NCI-H748 treated with DMSO at 0.1 percent for 48 hours (cell line): Measurements from ENCODE around the gene NIPSNAP3A.

Source experiments
- DNase-seq: peaks from one replicate; lab custom pipeline; 2025; lab: John Stamatoyannopoulos, UW

The NIPSNAP3A gene

DNA sequence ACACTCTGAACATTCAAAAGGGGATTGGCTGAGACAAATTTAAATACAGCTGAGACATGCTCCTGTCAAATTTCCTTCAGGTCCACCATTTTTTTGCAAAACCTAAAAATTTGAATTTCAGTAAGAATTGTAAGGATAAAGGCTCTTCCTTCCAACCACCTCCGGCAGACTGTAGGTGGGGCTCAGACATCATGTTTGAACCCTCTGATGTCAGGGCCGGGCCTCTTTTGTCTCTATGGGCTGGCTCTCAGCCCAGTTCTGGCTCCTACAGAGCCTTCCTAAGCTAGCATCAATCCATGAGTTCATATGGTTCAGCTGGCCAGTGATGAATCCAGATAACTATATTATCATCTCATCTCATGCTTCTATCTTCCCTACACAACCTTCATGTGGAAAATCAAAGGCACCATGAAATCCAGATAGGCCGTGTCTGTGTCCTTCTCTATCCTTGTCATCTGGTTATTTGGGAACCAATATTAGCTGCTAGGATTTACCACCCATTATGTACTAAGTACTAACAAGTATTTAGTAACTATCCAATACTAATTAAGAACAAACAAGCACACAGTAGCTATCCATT, 60.6 kb downstream of the NIPSNAP3A start:
- peak; percentile 10 for DNase-seq
